HCT116 (cell line): ENCODE results near the gene BRD7. TPM values are rescaled to one million over a fixed set of nuclear protein-coding genes. Genes with fewer than 3 reads are reported as not detected.

ENCODE experiments used
- ATAC-seq: fragments of 200-7000 bp; cut with Tn5 transposase; 2 replicates; pipeline ENCODE4 v1.9.1; 2020; ENCODE audit warnings: mild to moderate bottlenecking, moderate library complexity
- BruUV-seq: library from RNA; stranded (reverse); fragments of 400-500 nt; replicated peaks from 2 replicates; lab custom pipeline; 2021; lab: Mats Ljungman, UMichigan
- CTCF ChIA-PET: fragments of 300-600 bp; sonication (Branson Sonifier 250); formaldehyde crosslinking; loops from one replicate; lab custom pipeline; 2021; ENCODE audit warnings: antibody characterized with exemption; lab: Charles Lee
- POLR2A ChIA-PET: fragments of 300-600, 350-600 bp; sonication (Branson Sonifier 250); formaldehyde crosslinking; loops from one replicate; lab custom pipeline; 2021; ENCODE audit warnings: antibody characterized with exemption; lab: Charles Lee
- RAD21 ChIA-PET, 2 experiments: fragments of 300-600 bp; sonication (Branson Sonifier 250); formaldehyde crosslinking; loops; one replicate each; lab custom pipeline; 2023; ENCODE audit warnings: low total read pairs in 2 of 2; ENCODE audit not compliant: uncharacterized antibody in 2 of 2, unreplicated experiment in 2 of 2, low non-redundant PET in 1 of 2; lab: Charles Lee
- DNase-seq: peaks from one replicate; pipeline ENCODE4 v3.0.0-alpha.2; 2010; ENCODE audit warnings: low read depth, low spot score
- H2AFZ ChIP-seq: fragments of 200-600 bp; shearing (Covaris generic), sonication (generic); 2 replicates; pipeline ENCODE4 v1.6.1; 2017; ENCODE audit warnings: low read depth, mixed run types, mixed read lengths, antibody characterized with exemption, low read length; ENCODE audit not compliant: poor library complexity, severe bottlenecking
- H3K27ac ChIP-seq: 2 replicates; pipeline ENCODE4 v1.5.1; 2012; ENCODE audit warnings: low read depth, low read length
- H3K27me3 ChIP-seq: fragments of 200-600 bp; sonication (generic); 2 replicates; pipeline ENCODE4 v1.6.1; 2016; ENCODE audit warnings: mixed run types, low read length, mixed read lengths; ENCODE audit not compliant: insufficient read depth
- H3K36me3 ChIP-seq, 2 experiments: fragments of 200-500 bp in 1 of 2; fragments of 200-600 bp in 1 of 2; sonication (Bioruptor generic) in 1 of 2; sonication (generic) in 1 of 2; 2 replicates each; pipeline versions ENCODE4 v1.5.1 to v1.6.1; 2014 to 2016; ENCODE audit warnings: low read length in 2 of 2, inconsistent platforms in 1 of 2, mixed read lengths in 1 of 2, mixed run types in 1 of 2; ENCODE audit not compliant: insufficient read depth in 2 of 2, control insufficient read depth in 1 of 2
- H3K4me1 ChIP-seq, 2 experiments: fragments of 200-600 bp in 1 of 2; sonication (generic) in 1 of 2; 2 replicates each; pipeline versions ENCODE4 v1.5.1 to v1.6.1; 2012 to 2017; ENCODE audit warnings: low read length in 2 of 2, inconsistent platforms in 1 of 2, mild to moderate bottlenecking in 1 of 2, mixed read lengths in 1 of 2, mixed run types in 1 of 2, moderate library complexity in 1 of 2; ENCODE audit not compliant: insufficient read depth in 2 of 2, control insufficient read depth in 1 of 2
- H3K4me2 ChIP-seq: fragments of 200-600 bp; sonication (generic); 2 replicates; pipeline ENCODE4 v1.6.1; 2017; ENCODE audit warnings: mixed run types, low read length, mixed read lengths
- H3K4me3 ChIP-seq, 2 experiments: fragments of 200-600 bp in 1 of 2; sonication (generic) in 1 of 2; replicated peaks in 1 of 2; 2 replicates each; pipeline ENCODE4 v1.5.1; 2011 to 2016; ENCODE audit warnings: low read length in 2 of 2, control low read depth in 1 of 2, low read depth in 1 of 2, mild to moderate bottlenecking in 1 of 2, mixed read lengths in 1 of 2, mixed run types in 1 of 2
- H3K79me2 ChIP-seq: fragments of 200-600 bp; sonication (generic); 2 replicates; pipeline ENCODE4 v1.6.1; 2017; ENCODE audit warnings: mild to moderate bottlenecking, mixed run types, low read length, moderate library complexity, mixed read lengths; ENCODE audit not compliant: insufficient read depth
- H3K9ac ChIP-seq: fragments of 200-600 bp; sonication (generic); 2 replicates; pipeline ENCODE4 v1.6.1; 2016; ENCODE audit warnings: low read length, mixed read lengths
- H3K9me2 ChIP-seq: fragments of 200-600 bp; sonication (generic), shearing (Covaris generic); 2 replicates; pipeline ENCODE4 v1.6.1; 2017; ENCODE audit warnings: mixed run types, mild to moderate bottlenecking, moderate library complexity; ENCODE audit not compliant: insufficient read depth
- H3K9me3 ChIP-seq, 2 experiments: fragments of 200-500 bp in 1 of 2; fragments of 200-600 bp in 1 of 2; sonication (Bioruptor generic) in 1 of 2; sonication (generic) in 1 of 2; 2 replicates each; pipeline ENCODE4 v1.6.1; 2014 to 2017; ENCODE audit warnings: low read length in 2 of 2, mixed read lengths in 2 of 2, inconsistent platforms in 1 of 2, low read depth in 1 of 2, mild to moderate bottlenecking in 1 of 2, mixed run types in 1 of 2, moderate library complexity in 1 of 2; ENCODE audit not compliant: control insufficient read depth in 1 of 2, insufficient read depth in 1 of 2
- H4K20me1 ChIP-seq: fragments of 200-600 bp; sonication (generic), shearing (Covaris generic); 2 replicates; pipeline ENCODE4 v1.6.1; 2017; ENCODE audit warnings: mixed run types, mild to moderate bottlenecking, moderate library complexity; ENCODE audit not compliant: insufficient read depth
- CBX3 ChIP-seq: IDR thresholded peaks from 2 replicates; pipeline ENCODE4 v1.6.1; 2012; ENCODE audit warnings: low read depth
- CEBPB ChIP-seq: IDR thresholded peaks from 2 replicates; pipeline ENCODE4 v1.6.1; 2012; ENCODE audit warnings: low read depth
- EGR1 ChIP-seq: IDR thresholded peaks from 2 replicates; pipeline ENCODE4 v1.6.1; 2012; ENCODE audit warnings: low read depth
- ELF1 ChIP-seq: IDR thresholded peaks from 2 replicates; pipeline ENCODE4 v1.6.1; 2012; ENCODE audit warnings: low read depth, borderline replicate concordance
- EZH2 ChIP-seq: fragments of 200-600 bp; sonication (generic); IDR thresholded peaks from 2 replicates; pipeline ENCODE4 v1.6.1; 2017; ENCODE audit warnings: antibody characterized with exemption, mixed run types
- EZH2phosphoT487 ChIP-seq: fragments of 200-600 bp; IDR thresholded peaks from 2 replicates; pipeline ENCODE4 v1.6.1; 2018; ENCODE audit warnings: antibody characterized with exemption, borderline replicate concordance
- FOSL1 ChIP-seq: IDR thresholded peaks from 2 replicates; pipeline ENCODE4 v1.6.1; 2012; ENCODE audit warnings: low read depth
- POLR2A ChIP-seq: IDR thresholded peaks from 2 replicates; pipeline ENCODE4 v1.7.0; 2011; ENCODE audit warnings: borderline replicate concordance; ENCODE audit not compliant: insufficient read depth, insufficient read length; ENCODE audit errors: extremely low read depth
- POLR2AphosphoS5 ChIP-seq: IDR thresholded peaks from 2 replicates; pipeline ENCODE4 v1.6.1; 2011; ENCODE audit warnings: mild to moderate bottlenecking, low read depth, low read length, moderate library complexity
- RAD21 ChIP-seq: IDR thresholded peaks from 2 replicates; pipeline ENCODE4 v1.6.1; 2012; ENCODE audit warnings: low read depth, mild to moderate bottlenecking
- SIN3A ChIP-seq: IDR thresholded peaks from 2 replicates; pipeline ENCODE4 v1.6.1; 2012; ENCODE audit warnings: low read depth
- SP1 ChIP-seq: IDR thresholded peaks from 2 replicates; pipeline ENCODE4 v1.6.1; 2012; ENCODE audit warnings: low read depth
- YY1 ChIP-seq: IDR thresholded peaks from 2 replicates; pipeline ENCODE4 v1.6.1; 2011; ENCODE audit warnings: low read length, low read depth, moderate library complexity, mild to moderate bottlenecking; ENCODE audit not compliant: insufficient replicate concordance; ENCODE audit errors: extremely low read depth
- ZFX ChIP-seq: fragments of 450-650 bp; IDR thresholded peaks from 2 replicates; pipeline ENCODE4 v1.6.1; 2017
- ZNF274 ChIP-seq: fragments of 200-500 bp; sonication (Bioruptor generic); IDR thresholded peaks from 2 replicates; pipeline ENCODE4 v1.6.1; 2014; ENCODE audit warnings: mild to moderate bottlenecking, low read depth, low read length, inconsistent platforms
- intact Hi-C: fragments of 100-400 bp; cut with micrococcal nuclease; formaldehyde crosslinking; loops from 2 replicates; pipeline ENCODE4 v1.10.0; 2022
- total RNA-seq: library from RNA; stranded (reverse); gene quantifications from one replicate; pipeline ENCODE4 v1.2.1, GENCODE V29; 2021; ENCODE audit not compliant: unreplicated experiment
- TF ChIP-seq, protein P1 (sequence below): IDR thresholded peaks from 2 replicates; pipeline ENCODE4 v1.6.1; 2012; ENCODE audit warnings: low read depth
- TF ChIP-seq, protein P2 (sequence below): IDR thresholded peaks from 2 replicates; pipeline ENCODE4 v1.6.1; 2012
- TF ChIP-seq, protein P3 (sequence below), 3 experiments: fragments of 200-600 bp in 1 of 3; sonication (generic) in 1 of 3; IDR thresholded peaks in 2 of 3; conservative IDR thresholded peaks in 1 of 3; 2 replicates each; pipeline ENCODE4 v1.5.1; 2012 to 2017; ENCODE audit warnings: low read depth in 2 of 3, low read length in 2 of 3, antibody characterized with exemption in 1 of 3, borderline replicate concordance in 1 of 3, control low read depth in 1 of 3, mild to moderate bottlenecking in 1 of 3, mixed read lengths in 1 of 3, mixed run types in 1 of 3, moderate library complexity in 1 of 3; ENCODE audit not compliant: insufficient read depth in 1 of 3
- TF ChIP-seq, protein P4 (sequence below): IDR thresholded peaks from 2 replicates; pipeline ENCODE4 v1.6.1; 2012
- TF ChIP-seq, protein P5 (sequence below): IDR thresholded peaks from 2 replicates; pipeline ENCODE4 v1.6.1; 2011; ENCODE audit warnings: mild to moderate bottlenecking, low read length, moderate library complexity; ENCODE audit not compliant: insufficient replicate concordance; ENCODE audit errors: extremely low read depth

BRD7 gene
- total RNA-seq, 1 experiment from 2014 or later, result 85.4 TPM

DNA sequence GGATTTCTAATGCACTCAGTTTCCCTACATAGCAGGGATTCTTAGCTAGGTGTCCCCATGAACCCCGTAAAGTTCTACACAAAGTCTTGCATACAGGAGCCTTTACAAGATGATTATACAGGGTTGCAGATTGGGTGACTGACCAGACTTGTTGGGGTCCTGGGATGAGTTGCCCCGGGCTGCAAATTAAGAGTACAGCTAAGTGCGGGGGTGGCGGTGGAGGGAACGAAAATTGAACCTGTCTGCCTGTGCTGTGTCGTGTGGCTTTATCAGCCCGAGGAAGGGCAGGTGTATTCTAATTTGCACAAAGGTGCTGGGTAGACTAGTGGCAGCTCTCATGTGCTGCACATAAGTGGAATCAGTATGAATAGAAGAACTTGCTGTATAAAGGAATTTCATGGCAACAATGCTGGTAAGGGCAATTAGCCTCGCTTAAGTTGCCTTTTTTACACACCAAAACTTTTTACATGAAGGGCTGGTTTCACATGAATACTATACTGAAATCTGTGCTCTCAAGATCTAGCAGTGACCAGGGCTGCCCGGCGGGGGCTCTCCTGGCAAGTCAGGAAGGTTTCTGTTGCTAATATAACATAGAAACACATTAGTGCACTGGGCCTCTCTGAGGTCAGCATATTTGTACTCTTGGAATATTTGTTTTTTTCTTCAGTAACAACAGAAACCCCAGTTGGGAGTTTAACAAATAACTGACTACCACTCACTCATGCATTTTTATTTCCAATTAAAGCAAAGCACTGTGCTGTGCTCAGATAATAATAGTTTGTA lies 51.7 kb downstream of the BRD7 start:
- Histone ChIP-seq H3K27me3 (no peaks in the 10 kb centered on the region), H3K4me3 (no peak overlapping the region)
- POLR2A ChIA-PET, result no interaction called here

More for the DNA sequence above, 51.7 kb downstream of the BRD7 start:
- Histone ChIP-seq H3K9me2 (no peaks in the 10 kb centered on the region), H3K4me2 (no peak overlapping the region), H4K20me1 (no peaks in the 10 kb centered on the region), H3K79me2 (no peaks in the 10 kb centered on the region), H3K9me3 (no peaks in the 10 kb centered on the region), H3K9ac (no peak overlapping the region), H2AFZ (no peak overlapping the region), H3K4me1 (no peaks in the 10 kb centered on the region), H3K27ac (no peak overlapping the region), H3K36me3 (peaks cover 42 to 73% of the 10 kb centered on the region in 2 experiments)
- CTCF ChIA-PET, result no interaction called here
- no peak for ATAC-seq
- RAD21 ChIA-PET, result no interaction called here
- TF ChIP-seq, protein P1, sequence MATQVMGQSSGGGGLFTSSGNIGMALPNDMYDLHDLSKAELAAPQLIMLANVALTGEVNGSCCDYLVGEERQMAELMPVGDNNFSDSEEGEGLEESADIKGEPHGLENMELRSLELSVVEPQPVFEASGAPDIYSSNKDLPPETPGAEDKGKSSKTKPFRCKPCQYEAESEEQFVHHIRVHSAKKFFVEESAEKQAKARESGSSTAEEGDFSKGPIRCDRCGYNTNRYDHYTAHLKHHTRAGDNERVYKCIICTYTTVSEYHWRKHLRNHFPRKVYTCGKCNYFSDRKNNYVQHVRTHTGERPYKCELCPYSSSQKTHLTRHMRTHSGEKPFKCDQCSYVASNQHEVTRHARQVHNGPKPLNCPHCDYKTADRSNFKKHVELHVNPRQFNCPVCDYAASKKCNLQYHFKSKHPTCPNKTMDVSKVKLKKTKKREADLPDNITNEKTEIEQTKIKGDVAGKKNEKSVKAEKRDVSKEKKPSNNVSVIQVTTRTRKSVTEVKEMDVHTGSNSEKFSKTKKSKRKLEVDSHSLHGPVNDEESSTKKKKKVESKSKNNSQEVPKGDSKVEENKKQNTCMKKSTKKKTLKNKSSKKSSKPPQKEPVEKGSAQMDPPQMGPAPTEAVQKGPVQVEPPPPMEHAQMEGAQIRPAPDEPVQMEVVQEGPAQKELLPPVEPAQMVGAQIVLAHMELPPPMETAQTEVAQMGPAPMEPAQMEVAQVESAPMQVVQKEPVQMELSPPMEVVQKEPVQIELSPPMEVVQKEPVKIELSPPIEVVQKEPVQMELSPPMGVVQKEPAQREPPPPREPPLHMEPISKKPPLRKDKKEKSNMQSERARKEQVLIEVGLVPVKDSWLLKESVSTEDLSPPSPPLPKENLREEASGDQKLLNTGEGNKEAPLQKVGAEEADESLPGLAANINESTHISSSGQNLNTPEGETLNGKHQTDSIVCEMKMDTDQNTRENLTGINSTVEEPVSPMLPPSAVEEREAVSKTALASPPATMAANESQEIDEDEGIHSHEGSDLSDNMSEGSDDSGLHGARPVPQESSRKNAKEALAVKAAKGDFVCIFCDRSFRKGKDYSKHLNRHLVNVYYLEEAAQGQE, result no peak
- no peak for TF ChIP-seq POLR2AphosphoS5
- TF ChIP-seq, protein P2, sequence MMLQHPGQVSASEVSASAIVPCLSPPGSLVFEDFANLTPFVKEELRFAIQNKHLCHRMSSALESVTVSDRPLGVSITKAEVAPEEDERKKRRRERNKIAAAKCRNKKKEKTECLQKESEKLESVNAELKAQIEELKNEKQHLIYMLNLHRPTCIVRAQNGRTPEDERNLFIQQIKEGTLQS, result no peak
- no peak for TF ChIP-seq EZH2phosphoT487
- no peak for TF ChIP-seq RAD21
- TF ChIP-seq EZH2, result no peak
- TF ChIP-seq YY1, result no peak
- TF ChIP-seq POLR2A, result no peak
- TF ChIP-seq CEBPB, result no peak
- no peak for TF ChIP-seq SIN3A
- no peak for TF ChIP-seq CBX3
- TF ChIP-seq ZFX, result no peak
- TF ChIP-seq, protein P3, sequence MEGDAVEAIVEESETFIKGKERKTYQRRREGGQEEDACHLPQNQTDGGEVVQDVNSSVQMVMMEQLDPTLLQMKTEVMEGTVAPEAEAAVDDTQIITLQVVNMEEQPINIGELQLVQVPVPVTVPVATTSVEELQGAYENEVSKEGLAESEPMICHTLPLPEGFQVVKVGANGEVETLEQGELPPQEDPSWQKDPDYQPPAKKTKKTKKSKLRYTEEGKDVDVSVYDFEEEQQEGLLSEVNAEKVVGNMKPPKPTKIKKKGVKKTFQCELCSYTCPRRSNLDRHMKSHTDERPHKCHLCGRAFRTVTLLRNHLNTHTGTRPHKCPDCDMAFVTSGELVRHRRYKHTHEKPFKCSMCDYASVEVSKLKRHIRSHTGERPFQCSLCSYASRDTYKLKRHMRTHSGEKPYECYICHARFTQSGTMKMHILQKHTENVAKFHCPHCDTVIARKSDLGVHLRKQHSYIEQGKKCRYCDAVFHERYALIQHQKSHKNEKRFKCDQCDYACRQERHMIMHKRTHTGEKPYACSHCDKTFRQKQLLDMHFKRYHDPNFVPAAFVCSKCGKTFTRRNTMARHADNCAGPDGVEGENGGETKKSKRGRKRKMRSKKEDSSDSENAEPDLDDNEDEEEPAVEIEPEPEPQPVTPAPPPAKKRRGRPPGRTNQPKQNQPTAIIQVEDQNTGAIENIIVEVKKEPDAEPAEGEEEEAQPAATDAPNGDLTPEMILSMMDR (IDR thresholded peaks at IDR 0.05 in 2 of 3, conservative IDR thresholded peaks at IDR 0.05 in 1 of 3; ENCODE audit: borderline replicate concordance in 1 of 3, insufficient read depth in 1 of 3, low read depth in 2 of 3, low read length in 2 of 3), result no peak
- TF ChIP-seq ELF1, result no peak
- TF ChIP-seq, protein P4, sequence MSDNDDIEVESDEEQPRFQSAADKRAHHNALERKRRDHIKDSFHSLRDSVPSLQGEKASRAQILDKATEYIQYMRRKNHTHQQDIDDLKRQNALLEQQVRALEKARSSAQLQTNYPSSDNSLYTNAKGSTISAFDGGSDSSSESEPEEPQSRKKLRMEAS, result no peak
- TF ChIP-seq SP1, result no peak
- TF ChIP-seq ZNF274, result no peak
- TF ChIP-seq, protein P5, sequence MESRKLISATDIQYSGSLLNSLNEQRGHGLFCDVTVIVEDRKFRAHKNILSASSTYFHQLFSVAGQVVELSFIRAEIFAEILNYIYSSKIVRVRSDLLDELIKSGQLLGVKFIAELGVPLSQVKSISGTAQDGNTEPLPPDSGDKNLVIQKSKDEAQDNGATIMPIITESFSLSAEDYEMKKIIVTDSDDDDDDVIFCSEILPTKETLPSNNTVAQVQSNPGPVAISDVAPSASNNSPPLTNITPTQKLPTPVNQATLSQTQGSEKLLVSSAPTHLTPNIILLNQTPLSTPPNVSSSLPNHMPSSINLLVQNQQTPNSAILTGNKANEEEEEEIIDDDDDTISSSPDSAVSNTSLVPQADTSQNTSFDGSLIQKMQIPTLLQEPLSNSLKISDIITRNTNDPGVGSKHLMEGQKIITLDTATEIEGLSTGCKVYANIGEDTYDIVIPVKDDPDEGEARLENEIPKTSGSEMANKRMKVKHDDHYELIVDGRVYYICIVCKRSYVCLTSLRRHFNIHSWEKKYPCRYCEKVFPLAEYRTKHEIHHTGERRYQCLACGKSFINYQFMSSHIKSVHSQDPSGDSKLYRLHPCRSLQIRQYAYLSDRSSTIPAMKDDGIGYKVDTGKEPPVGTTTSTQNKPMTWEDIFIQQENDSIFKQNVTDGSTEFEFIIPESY, result no peak
- TF ChIP-seq EGR1, result no peak
- TF ChIP-seq FOSL1, result no peak
- no peak for DNase-seq
- BruUV-seq, result no TSS peak
- intact Hi-C loops, result no loop called here
